Neural cell (in vitro differentiated cells): ENCODE measurements around the gene MRPL34.

Source experiments
- EP300 ChIP-seq: fragments of 450-650 bp; conservative IDR thresholded peaks from 2 replicates; pipeline ENCODE4 v1.6.1; 2014; ENCODE audit warnings: antibody characterized with exemption, mild to moderate bottlenecking, moderate library complexity; ENCODE audit not compliant: poor library complexity, severe bottlenecking
- EZH2 ChIP-seq: fragments of 200-600, 300-800 bp; shearing (Covaris generic), sonication (generic); IDR thresholded peaks from 2 replicates; pipeline ENCODE4 v1.6.1; 2014; ENCODE audit warnings: antibody characterized with exemption, low read length, borderline replicate concordance, mild to moderate bottlenecking; ENCODE audit not compliant: insufficient read depth, poor library complexity, severe bottlenecking
- MXI1 ChIP-seq: fragments of 450-650 bp; conservative IDR thresholded peaks from 2 replicates; pipeline ENCODE4 v1.6.1; 2014; ENCODE audit warnings: antibody characterized with exemption, mild to moderate bottlenecking; ENCODE audit not compliant: poor library complexity, severe bottlenecking
- POLR2AphosphoS5 ChIP-seq: IDR thresholded peaks from 2 replicates; pipeline ENCODE4 v1.6.1; 2012
- RAD21 ChIP-seq: fragments of 450-650 bp; conservative IDR thresholded peaks from 2 replicates; pipeline ENCODE4 v1.6.1; 2014; ENCODE audit warnings: antibody characterized with exemption, mild to moderate bottlenecking, moderate library complexity
- SMC3 ChIP-seq: fragments of 450-650 bp; conservative IDR thresholded peaks from 2 replicates; pipeline ENCODE4 v1.6.1; 2014; ENCODE audit warnings: antibody characterized with exemption, mild to moderate bottlenecking, moderate library complexity; ENCODE audit not compliant: poor library complexity
- TAF1 ChIP-seq: IDR thresholded peaks from 2 replicates; pipeline ENCODE4 v1.6.1; 2012; ENCODE audit warnings: low read depth
- TF ChIP-seq, protein P1 (sequence below): fragments of 450-650 bp; IDR thresholded peaks from 2 replicates; pipeline ENCODE4 v1.5.1; 2014; ENCODE audit warnings: antibody characterized with exemption, mild to moderate bottlenecking, moderate library complexity; ENCODE audit not compliant: poor library complexity, severe bottlenecking

DNA sequence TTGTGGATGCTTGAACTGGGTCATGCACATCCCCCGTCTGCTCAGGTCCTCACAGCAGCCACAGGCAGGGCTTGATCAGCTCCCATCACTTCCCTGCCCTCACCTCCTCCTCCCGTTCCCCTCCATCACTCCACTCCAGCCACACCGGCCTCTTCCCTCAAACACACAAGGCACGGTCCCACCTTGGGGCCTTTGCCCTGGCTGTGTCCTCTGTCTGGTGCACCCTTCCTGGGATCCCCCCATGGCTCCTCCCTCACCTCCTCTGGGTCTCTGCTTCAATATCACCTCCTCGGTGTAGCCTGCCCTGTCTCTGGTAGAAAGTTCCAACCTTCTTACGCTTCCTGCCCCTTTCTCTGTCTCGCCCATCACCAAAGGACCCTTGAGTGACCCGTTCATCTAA, 47.7 kb downstream of the MRPL34 start:
- TF ChIP-seq, protein P1, sequence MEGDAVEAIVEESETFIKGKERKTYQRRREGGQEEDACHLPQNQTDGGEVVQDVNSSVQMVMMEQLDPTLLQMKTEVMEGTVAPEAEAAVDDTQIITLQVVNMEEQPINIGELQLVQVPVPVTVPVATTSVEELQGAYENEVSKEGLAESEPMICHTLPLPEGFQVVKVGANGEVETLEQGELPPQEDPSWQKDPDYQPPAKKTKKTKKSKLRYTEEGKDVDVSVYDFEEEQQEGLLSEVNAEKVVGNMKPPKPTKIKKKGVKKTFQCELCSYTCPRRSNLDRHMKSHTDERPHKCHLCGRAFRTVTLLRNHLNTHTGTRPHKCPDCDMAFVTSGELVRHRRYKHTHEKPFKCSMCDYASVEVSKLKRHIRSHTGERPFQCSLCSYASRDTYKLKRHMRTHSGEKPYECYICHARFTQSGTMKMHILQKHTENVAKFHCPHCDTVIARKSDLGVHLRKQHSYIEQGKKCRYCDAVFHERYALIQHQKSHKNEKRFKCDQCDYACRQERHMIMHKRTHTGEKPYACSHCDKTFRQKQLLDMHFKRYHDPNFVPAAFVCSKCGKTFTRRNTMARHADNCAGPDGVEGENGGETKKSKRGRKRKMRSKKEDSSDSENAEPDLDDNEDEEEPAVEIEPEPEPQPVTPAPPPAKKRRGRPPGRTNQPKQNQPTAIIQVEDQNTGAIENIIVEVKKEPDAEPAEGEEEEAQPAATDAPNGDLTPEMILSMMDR: no peak
- TF ChIP-seq RAD21 (no peak), POLR2AphosphoS5 (no peak), SMC3 (no peak), MXI1 (no peak), EP300 (no peak), EZH2 (no peak), TAF1 (no peak)
